NAMALWA (cell line): ENCODE results near the gene DHX16.
A peak's percentile ranks its signal among the peaks of the same experiment; 100 is the strongest.
"Not testable (repeated sequence)": the region's sequence is repeated elsewhere in the genome, so short reads cannot be mapped to it uniquely, and the experiment has no call there.

Experiments
- DNase-seq: peaks from one replicate; pipeline ENCODE4 v3.0.0-alpha.2; 2015; ENCODE audit warnings: low spot score

Gene DHX16

GRCh38 chr6:30678964-30679726 is 6.3 kb upstream of the DHX16 start:
- DNase-seq, result peak; percentile 93

- DNase-seq, result no peak
Measured at GRCh38 chr6:30676660-30677285, 4.0 kb upstream of the DHX16 start.

GRCh38 chr6:30670760-30671527 is 1.9 kb downstream of the DHX16 start:
- DNase-seq, result peak; percentile 37

GRCh38 chr6:30666300-30666699 is 6.5 kb downstream of the DHX16 start:
- not testable (repeated sequence) for DNase-seq

- DNase-seq, result no peak
Measured at GRCh38 chr6:30664994-30665767, 7.6 kb downstream of the DHX16 start.

- DNase-seq, result not testable (repeated sequence)
Measured at GRCh38 chr6:30657922-30658321, 14.9 kb downstream of the DHX16 start.

GRCh38 chr6:30657454-30657853 is 15.4 kb downstream of the DHX16 start:
- no peak for DNase-seq

- DNase-seq, result no peak
Measured at GRCh38 chr6:30656513-30656912, 16.3 kb downstream of the DHX16 start.

- no peak for DNase-seq
Measured at GRCh38 chr6:30655743-30656094, 17.1 kb downstream of the DHX16 start.

- no peak for DNase-seq
Measured at GRCh38 chr6:30654798-30655742, 17.7 kb downstream of the DHX16 start.

- no peak for DNase-seq
Measured at GRCh38 chr6:30651143-30651542, 21.7 kb downstream of the DHX16 start.

GRCh38 chr6:30647242-30648116 is 25.3 kb downstream of the DHX16 start:
- peak; percentile 80 for DNase-seq

GRCh38 chr6:30646450-30647241 is 26.2 kb downstream of the DHX16 start, which contains the start of gene C6orf136:
TSS of gene C6orf136 (plus strand) at chr6:30647133. CDS start at chr6:30647232, 99 bp downstream.
- peak; percentile 95 for DNase-seq

GRCh38 chr6:30645989-30646388 is 26.8 kb downstream of the DHX16 start:
- DNase-seq, result no peak

- no peak for DNase-seq
Measured at GRCh38 chr6:30644769-30645168, 28.0 kb downstream of the DHX16 start.

- DNase-seq, result no peak
Measured at GRCh38 chr6:30643656-30644055, 29.1 kb downstream of the DHX16 start.

- no peak for DNase-seq
Measured at GRCh38 chr6:30641048-30641447, 31.8 kb downstream of the DHX16 start.

- no peak for DNase-seq
Measured at GRCh38 chr6:30640481-30640880, 32.3 kb downstream of the DHX16 start.

- DNase-seq, result no peak
Measured at GRCh38 chr6:30635834-30636233, 37.0 kb downstream of the DHX16 start.
